Nephron progenitor cell (in vitro differentiated cells): ENCODE results near the gene HOXB3.
A peak's percentile ranks its signal among the peaks of the same experiment; 100 is the strongest.

Experiments
- DNase-seq: peaks from one replicate; pipeline ENCODE4 v3.0.0; 2021
- H3K27ac Mint-ChIP-seq: 2 replicates; pipeline ENCODE4 v1.8.0; 2021; ENCODE audit warnings: mild to moderate bottlenecking, moderate library complexity, mixed read lengths
- H3K27me3 Mint-ChIP-seq: 2 replicates; pipeline ENCODE4 v1.8.0; 2021; ENCODE audit warnings: mild to moderate bottlenecking, low read depth, mixed read lengths; ENCODE audit not compliant: poor library complexity
- H3K36me3 Mint-ChIP-seq: 2 replicates; pipeline ENCODE4 v1.8.0; 2021; ENCODE audit warnings: low read depth, mixed read lengths
- H3K4me1 Mint-ChIP-seq: 2 replicates; pipeline ENCODE4 v1.8.0; 2021; ENCODE audit warnings: mixed read lengths
- H3K4me3 Mint-ChIP-seq: 2 replicates; pipeline ENCODE4 v1.8.0; 2021; ENCODE audit warnings: mild to moderate bottlenecking, moderate library complexity, mixed read lengths
- H3K9me3 Mint-ChIP-seq: 2 replicates; pipeline ENCODE4 v1.8.0; 2021; ENCODE audit warnings: mild to moderate bottlenecking, moderate library complexity, mixed read lengths
- TF ChIP-seq, protein P1 (sequence below): fragments of 200-600 bp; sonication (generic); IDR thresholded peaks from 2 replicates; pipeline ENCODE4 v1.5.0; 2021; ENCODE audit warnings: antibody characterized with exemption

Gene HOXB3

GRCh38 chr17:48616717-48617470, 26.9 kb upstream of the HOXB3 start:
- H3K9me3 Mint-ChIP-seq: no peaks in the 10 kb centered on the region
- H3K36me3 Mint-ChIP-seq: peaks cover 38% of the 10 kb centered on the region
- peaks cover 9% of the 10 kb centered on the region for H3K27me3 Mint-ChIP-seq
- peak overlapping the region; percentile 99 for H3K4me3 Mint-ChIP-seq
- no peak for DNase-seq
- H3K4me1 Mint-ChIP-seq: peaks cover 59% of the 10 kb centered on the region
- H3K27ac Mint-ChIP-seq: peak overlapping the region; percentile 100
- TF ChIP-seq, protein P1, sequence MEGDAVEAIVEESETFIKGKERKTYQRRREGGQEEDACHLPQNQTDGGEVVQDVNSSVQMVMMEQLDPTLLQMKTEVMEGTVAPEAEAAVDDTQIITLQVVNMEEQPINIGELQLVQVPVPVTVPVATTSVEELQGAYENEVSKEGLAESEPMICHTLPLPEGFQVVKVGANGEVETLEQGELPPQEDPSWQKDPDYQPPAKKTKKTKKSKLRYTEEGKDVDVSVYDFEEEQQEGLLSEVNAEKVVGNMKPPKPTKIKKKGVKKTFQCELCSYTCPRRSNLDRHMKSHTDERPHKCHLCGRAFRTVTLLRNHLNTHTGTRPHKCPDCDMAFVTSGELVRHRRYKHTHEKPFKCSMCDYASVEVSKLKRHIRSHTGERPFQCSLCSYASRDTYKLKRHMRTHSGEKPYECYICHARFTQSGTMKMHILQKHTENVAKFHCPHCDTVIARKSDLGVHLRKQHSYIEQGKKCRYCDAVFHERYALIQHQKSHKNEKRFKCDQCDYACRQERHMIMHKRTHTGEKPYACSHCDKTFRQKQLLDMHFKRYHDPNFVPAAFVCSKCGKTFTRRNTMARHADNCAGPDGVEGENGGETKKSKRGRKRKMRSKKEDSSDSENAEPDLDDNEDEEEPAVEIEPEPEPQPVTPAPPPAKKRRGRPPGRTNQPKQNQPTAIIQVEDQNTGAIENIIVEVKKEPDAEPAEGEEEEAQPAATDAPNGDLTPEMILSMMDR: no peak

- no peak for DNase-seq
- no peaks in the 10 kb centered on the region for H3K9me3 Mint-ChIP-seq
- peaks cover 6% of the 10 kb centered on the region for H3K27me3 Mint-ChIP-seq
- H3K4me1 Mint-ChIP-seq: peaks cover 52% of the 10 kb centered on the region
- peak overlapping the region; percentile 100 for H3K27ac Mint-ChIP-seq
- TF ChIP-seq, protein P1: no peak
- H3K36me3 Mint-ChIP-seq: peaks cover 31% of the 10 kb centered on the region
- H3K4me3 Mint-ChIP-seq: peak overlapping the region; percentile 99
Observed at GRCh38 chr17:48615963-48616716, 26.1 kb upstream of the HOXB3 start.

- H3K4me1 Mint-ChIP-seq: peaks cover 48% of the 10 kb centered on the region
- H3K4me3 Mint-ChIP-seq: peak within 1 kb of the TSS; percentile 99
- TF ChIP-seq, protein P1: no peak
- peaks cover 26% of the 10 kb centered on the region for H3K36me3 Mint-ChIP-seq
- no peaks in the 10 kb centered on the region for H3K9me3 Mint-ChIP-seq
- DNase-seq: peak; percentile 53
- H3K27ac Mint-ChIP-seq: peak within 1 kb of the TSS; percentile 100
- peaks cover 9% of the 10 kb centered on the region for H3K27me3 Mint-ChIP-seq
Observed at GRCh38 chr17:48615047-48615962, 25.3 kb upstream of the HOXB3 start, which contains the start of gene HOXB8. TSS of gene HOXB8 (minus strand) at chr17:48615292. CDS start at chr17:48614704, 588 bp downstream.

DNA sequence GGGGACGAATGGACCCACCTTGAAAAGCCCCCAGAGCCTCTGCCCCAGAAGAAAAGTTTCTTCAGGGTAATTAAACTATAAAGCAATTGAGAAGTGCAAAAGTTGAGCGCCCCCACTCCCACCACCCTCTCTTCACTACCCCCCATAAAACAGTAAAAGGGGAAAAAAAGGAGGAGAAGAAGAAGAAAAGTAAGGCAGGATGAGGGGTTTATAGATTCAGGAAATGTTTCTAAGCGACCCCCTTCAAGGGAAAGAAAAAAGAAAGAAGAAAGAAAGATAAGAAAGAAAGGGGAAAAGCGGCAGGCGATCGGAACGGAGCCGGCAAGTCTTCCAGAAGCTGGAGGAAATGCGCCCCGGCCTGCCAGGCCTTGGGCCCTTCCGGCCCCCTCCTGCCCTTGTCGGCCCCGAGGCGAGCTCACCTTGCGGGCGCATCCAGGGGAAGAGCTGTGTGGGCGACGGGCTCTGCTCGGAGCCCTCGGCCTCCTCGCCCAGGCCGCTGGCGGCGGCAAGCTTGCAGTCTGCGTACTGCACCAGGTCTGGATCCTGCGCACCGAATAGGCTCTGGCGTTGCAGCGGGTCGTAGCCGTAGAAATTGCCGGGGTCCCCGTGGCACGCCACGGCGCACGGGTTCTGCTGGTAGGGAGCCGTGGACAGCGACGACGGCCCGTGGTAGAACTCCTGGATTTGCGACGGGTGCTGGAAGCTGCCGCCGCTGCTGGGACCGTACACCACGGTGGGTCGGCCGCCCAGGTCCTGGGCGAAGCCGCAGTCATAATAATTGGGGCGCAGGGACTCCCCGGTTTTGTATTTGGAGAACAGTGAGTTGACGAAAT, 24.0 kb upstream of the HOXB3 start:
- Mint-ChIP-seq H3K9me3 (no peaks in the 10 kb centered on the region), H3K36me3 (peaks cover 26% of the 10 kb centered on the region), H3K27me3 (peaks cover 9% of the 10 kb centered on the region), H3K27ac (peak overlapping the region; percentile 100), H3K4me1 (peaks cover 49% of the 10 kb centered on the region), H3K4me3 (peak overlapping the region; percentile 99)
- TF ChIP-seq, protein P1: no peak
- peak; percentile 61 for DNase-seq
